AG04450 (cell line): Measurements from ENCODE around the gene RUBCNL. TPM values are rescaled to one million over a fixed set of nuclear protein-coding genes. Genes with fewer than 3 reads are reported as not detected.

Experiments used
- CTCF ChIA-PET: fragments of 300-600, 350-600 bp; formaldehyde crosslinking; extraction: SDS; loops from one replicate; lab custom pipeline; 2022; ENCODE audit warnings: antibody characterized with exemption, inconsistent platforms; lab: Charles Lee
- POLR2A ChIA-PET: fragments of 350-600 bp; formaldehyde crosslinking; extraction: SDS; loops from one replicate; lab custom pipeline; 2021; ENCODE audit warnings: antibody characterized with exemption, inconsistent platforms; lab: Yijun Ruan, JAX
- DNase-seq: peaks from one replicate; pipeline ENCODE4 v3.0.0-alpha.2; 2011; ENCODE audit warnings: low read depth, low spot score
- H3K27ac ChIP-seq: one replicate; pipeline ENCODE4 v1.5.1; 2012; ENCODE audit warnings: low read depth, low read length, control low read depth
- H3K27me3 ChIP-seq: one replicate; pipeline ENCODE4 v1.6.0; 2012; ENCODE audit warnings: low read length; ENCODE audit not compliant: control insufficient read depth, insufficient read depth
- H3K4me3 ChIP-seq: 2 replicates; pipeline ENCODE4 v1.5.1; 2011; ENCODE audit warnings: mild to moderate bottlenecking, low read depth, low read length, control low read depth
- H3K9me3 ChIP-seq: 2 replicates; pipeline ENCODE4 v1.5.1; 2012; ENCODE audit warnings: low read length; ENCODE audit not compliant: control insufficient read depth, insufficient read depth
- CTCF ChIP-seq: IDR thresholded peaks from 2 replicates; pipeline ENCODE4 v1.5.1; 2011; ENCODE audit warnings: low read depth, low read length, control low read depth, inconsistent platforms
- polyA plus RNA-seq: library from polyadenylated mRNA; depleted of rRNA; stranded (reverse); fragments of >200 nt; gene quantifications from 2 replicates; pipeline ENCODE4 v1.2.3, GENCODE V29; 2011

The RUBCNL gene
- polyA plus RNA-seq, 1 experiment: not detected

GRCh38 chr13:46355901-46356590 is 31.0 kb downstream of the RUBCNL start:
- ChIA-PET POLR2A (no interaction called here), CTCF (no interaction called here)
- TF ChIP-seq CTCF: no peak
- Histone ChIP-seq H3K9me3 (peaks cover 2% of the 10 kb centered on the region; the same call in 1 of the 2 replicates), H3K4me3 (no peak overlapping the region), H3K27me3 (no peaks in the 10 kb centered on the region), H3K27ac (no peak overlapping the region)
- no peak for DNase-seq

- Histone ChIP-seq H3K27me3 (no peaks in the 10 kb centered on the region), H3K4me3 (no peak overlapping the region), H3K27ac (peak overlapping the region; percentile 66), H3K9me3 (peaks cover 2% of the 10 kb centered on the region; the same call in 1 of the 2 replicates)
- DNase-seq: no peak
- ChIA-PET POLR2A (interaction anchor here (0.7 to 1.3 kb wide), 2 partner anchors 14 to 937 kb away, joined by 3 to 7 read pairs; no protein-coding TSS in a partner anchor), CTCF (no interaction called here)
- no peak for TF ChIP-seq CTCF
Observed at GRCh38 chr13:46355088-46355468, 32.0 kb downstream of the RUBCNL start.

- Histone ChIP-seq H3K4me3 (no peak overlapping the region), H3K27me3 (no peaks in the 10 kb centered on the region), H3K27ac (peak overlapping the region; percentile 66), H3K9me3 (peaks cover 2% of the 10 kb centered on the region; the same call in 1 of the 2 replicates)
- ChIA-PET POLR2A (interaction anchor here (0.7 to 1.3 kb wide), 2 partner anchors 15 to 936 kb away, joined by 3 to 7 read pairs; no protein-coding TSS in a partner anchor), CTCF (no interaction called here)
- peak; percentile 65 for DNase-seq
- no peak for TF ChIP-seq CTCF
Observed at GRCh38 chr13:46354156-46355087, 32.6 kb downstream of the RUBCNL start.

- Histone ChIP-seq H3K27ac (no peak overlapping the region), H3K9me3 (peaks cover 2% of the 10 kb centered on the region), H3K4me3 (no peak overlapping the region), H3K27me3 (peaks cover 3% of the 10 kb centered on the region)
- TF ChIP-seq CTCF: no peak
- POLR2A ChIA-PET: no interaction called here
- DNase-seq: no peak
- CTCF ChIA-PET: no interaction called here
Observed at GRCh38 chr13:46352805-46353204, 34.2 kb downstream of the RUBCNL start.
